GM12878 (cell line): ENCODE results near the gene ANAPC7. TPM values are rescaled to one million over a fixed set of nuclear protein-coding genes. Genes with fewer than 3 reads are reported as not detected.

Experiments
- ATAC-seq: fragments of 200-7000 bp; cut with Tn5 transposase; 3 replicates; pipeline ENCODE4 v1.9.1; 2020; ENCODE audit warnings: mild to moderate bottlenecking, moderate library complexity
- BruUV-seq: library from RNA; stranded (reverse); fragments of 400-500 nt; replicated peaks from 2 replicates; lab custom pipeline; 2021; lab: Mats Ljungman, UMichigan
- CTCF ChIA-PET: fragments of 300-600 bp; sonication (Branson Sonifier 250); formaldehyde crosslinking; extraction: SDS; loops from one replicate; lab custom pipeline; 2021; ENCODE audit warnings: inconsistent platforms; lab: Yijun Ruan, JAX
- POLR2A ChIA-PET: fragments of 350-600 bp; formaldehyde crosslinking; extraction: SDS; loops from one replicate; lab custom pipeline; 2021; ENCODE audit warnings: inconsistent platforms; lab: Charles Lee
- RAD21 ChIA-PET: fragments of 300-600 bp; sonication (Branson Sonifier 250); formaldehyde crosslinking; loops from one replicate; lab custom pipeline; 2023; ENCODE audit warnings: antibody characterized with exemption; ENCODE audit not compliant: unreplicated experiment; lab: Charles Lee
- SMC1A ChIA-PET: fragments of 300-600 bp; sonication (Branson Sonifier 250); formaldehyde crosslinking; loops from one replicate; lab custom pipeline; 2023; ENCODE audit not compliant: unreplicated experiment, uncharacterized antibody; lab: Charles Lee
- DNase-seq: peaks from one replicate; pipeline ENCODE4 v3.0.0-alpha.2; 2011; ENCODE audit warnings: low read depth, low spot score
- FAIRE-seq: peaks from 3 replicates; lab custom pipeline; 2011; peaks lifted over from hg19 to GRCh38; lab: Jason Lieb, UNC
- H2AFZ ChIP-seq: 2 replicates; pipeline ENCODE4 v1.6.0; 2011; ENCODE audit warnings: low read depth, low read length, control low read depth; ENCODE audit not compliant: control insufficient read depth
- H3K27ac ChIP-seq: 2 replicates; pipeline ENCODE4 v1.5.1; 2011; ENCODE audit warnings: control low read depth; ENCODE audit not compliant: control insufficient read depth, insufficient read depth
- H3K27me3 ChIP-seq, 2 experiments: replicated peaks in 1 of 2; 2 replicates each; pipeline versions ENCODE4 v1.6.0 to v1.6.1; 2011; ENCODE audit warnings: low read length in 1 of 2; ENCODE audit not compliant: control insufficient read depth in 2 of 2, insufficient read depth in 2 of 2
- H3K36me3 ChIP-seq, 2 experiments: 2 replicates each; pipeline ENCODE4 v1.5.1; 2011; ENCODE audit warnings: low read length in 1 of 2; ENCODE audit not compliant: control insufficient read depth in 2 of 2, insufficient read depth in 2 of 2
- H3K4me1 ChIP-seq: 2 replicates; pipeline ENCODE4 v1.6.1; 2011; ENCODE audit warnings: mild to moderate bottlenecking, low read length, moderate library complexity, mixed read lengths; ENCODE audit not compliant: control insufficient read depth, insufficient read depth
- H3K4me2 ChIP-seq: 2 replicates; pipeline ENCODE4 v1.6.0; 2011; ENCODE audit warnings: control low read depth; ENCODE audit not compliant: control insufficient read depth, insufficient read depth
- H3K4me3 ChIP-seq: fragments of 200-600 bp; sonication (generic); 2 replicates; pipeline ENCODE4 v1.5.1; 2016
- H3K79me2 ChIP-seq: 2 replicates; pipeline ENCODE4 v1.6.0; 2011; ENCODE audit warnings: low read length; ENCODE audit not compliant: control insufficient read depth, insufficient read depth
- H3K9ac ChIP-seq: 2 replicates; pipeline ENCODE4 v1.8.0; 2011; ENCODE audit warnings: low read length, control low read depth, mixed read lengths; ENCODE audit not compliant: control insufficient read depth, insufficient read depth
- H3K9me3 ChIP-seq: replicated peaks from 3 replicates; pipeline ENCODE4 v1.5.1; 2011; ENCODE audit warnings: mild to moderate bottlenecking, low read length; ENCODE audit not compliant: control insufficient read depth, insufficient read depth
- H4K20me1 ChIP-seq: 2 replicates; pipeline ENCODE4 v1.6.0; 2011; ENCODE audit not compliant: control insufficient read depth, insufficient read depth
- BHLHE40 ChIP-seq, 2 experiments: fragments of 450-650 bp in 1 of 2; IDR thresholded peaks; 2 replicates each; pipeline ENCODE4 v1.6.1; 2011 to 2017; ENCODE audit warnings: low read depth in 2 of 2, borderline replicate concordance in 1 of 2, improper control_type of control experiment in 1 of 2, low read length in 1 of 2, mild to moderate bottlenecking in 1 of 2
- HDAC6 ChIP-seq: fragments of 200-600 bp; sonication (generic); IDR thresholded peaks from one replicate; pipeline ENCODE4 v1.8.0; 2017; ENCODE audit warnings: antibody characterized with exemption; ENCODE audit not compliant: unreplicated experiment
- MEF2A ChIP-seq: IDR thresholded peaks from 2 replicates; pipeline ENCODE4 v1.6.1; 2011; ENCODE audit warnings: low read depth, mild to moderate bottlenecking, low read length, moderate library complexity; ENCODE audit not compliant: insufficient read depth
- PAX5 ChIP-seq: IDR thresholded peaks from 2 replicates; pipeline ENCODE4 v1.6.1; 2011; ENCODE audit warnings: low read depth, low read length, borderline replicate concordance
- PAX8 ChIP-seq: fragments of 450-650 bp; IDR thresholded peaks from 2 replicates; pipeline ENCODE4 v1.6.1; 2017; ENCODE audit warnings: mild to moderate bottlenecking, moderate library complexity
- POLR2A ChIP-seq: IDR thresholded peaks from 2 replicates; pipeline ENCODE4 v1.6.1; 2011; ENCODE audit warnings: low read depth, mild to moderate bottlenecking, low read length
- RAD21 ChIP-seq: IDR thresholded peaks from 2 replicates; pipeline ENCODE4 v1.6.1; 2011; ENCODE audit warnings: mild to moderate bottlenecking, low read depth, low read length, moderate library complexity; ENCODE audit not compliant: insufficient read depth
- RELA ChIP-seq: fragments of 450-650 bp; IDR thresholded peaks from 2 replicates; pipeline ENCODE4 v1.8.0; 2014; ENCODE audit warnings: borderline replicate concordance; ENCODE audit not compliant: partially characterized antibody
- RFX5 ChIP-seq: IDR thresholded peaks from 2 replicates; pipeline ENCODE4 v1.6.1; 2011; ENCODE audit warnings: low read depth, low read length, improper control_type of control experiment
- SMC3 ChIP-seq: IDR thresholded peaks from 2 replicates; pipeline ENCODE4 v1.6.1; 2011; ENCODE audit warnings: low read length, improper control_type of control experiment, borderline replicate concordance
- SREBF2 ChIP-seq: IDR thresholded peaks from 2 replicates; pipeline ENCODE4 v1.6.1; 2012; ENCODE audit warnings: mild to moderate bottlenecking, low read length
- SUZ12 ChIP-seq: fragments of 200-600 bp; sonication (generic); IDR thresholded peaks from one replicate; pipeline ENCODE4 v1.6.1; 2018; ENCODE audit warnings: antibody characterized with exemption, mild to moderate bottlenecking; ENCODE audit not compliant: unreplicated experiment
- ZNF217 ChIP-seq: fragments of 450-650 bp; IDR thresholded peaks from 2 replicates; pipeline ENCODE4 v1.6.1; 2017; ENCODE audit warnings: antibody characterized with exemption, mild to moderate bottlenecking
- WGBS: methylation state at CpG from one replicate; pipeline ENCODE4 v1.1.6; 2016; ENCODE audit warnings: low lambda C conversion rate; ENCODE audit not compliant: insufficient replicate concordance, insufficient coverage; ENCODE audit errors: missing lambda C conversion rate; 5-methylcytosine and 5-hydroxymethylcytosine counted together
- in situ Hi-C: fragments of 300-500 bp; cut with MboI; formaldehyde crosslinking; loops from 9 replicates; pipeline ENCODE4 v1.14.3; 2018; ENCODE audit warnings: mixed read lengths
- intact Hi-C: fragments of 100-400 bp; cut with micrococcal nuclease; formaldehyde crosslinking; loops from one replicate; pipeline ENCODE4 v1.14.2; 2022; ENCODE audit not compliant: unreplicated experiment
- polyA plus RNA-seq, 11 experiments: library from polyadenylated mRNA; depleted of rRNA in 4 of 11; unstranded in 6 of 11; stranded (reverse) in 5 of 11; fragments of >200 nt; fragmentation: Nextera tagmentation in 4 of 11; fragmentation: Illumina TruSeq in 1 of 11; extraction: Ambion mirVana in 4 of 11; extraction: Trizol in 1 of 11; gene quantifications; 1 replicate in 1 of 11; 2 replicates in 10 of 11; pipeline versions ENCODE4 v1.2.1 to v1.2.3, GENCODE V29; 2011 to 2016; ENCODE audit warnings: inconsistent platforms in 2 of 11, missing spikeins in 2 of 11, low read depth in 1 of 11
- total RNA-seq, 4 experiments: library from RNA; depleted of rRNA in 3 of 4; stranded (reverse); fragments of >200 nt in 3 of 4; fragmentation: Illumina TruSeq in 1 of 4; extraction: Trizol in 1 of 4; gene quantifications; 2 replicates each; pipeline versions ENCODE4 v1.2.1 to v1.2.3, GENCODE V29; 2013 to 2021
- TF ChIP-seq, protein P1 (sequence below): fragments of 450-650 bp; IDR thresholded peaks from 2 replicates; pipeline ENCODE4 v1.6.1; 2017; ENCODE audit warnings: mild to moderate bottlenecking, moderate library complexity

The ANAPC7 gene
- total and polyA plus RNA-seq, 10 of the 15 experiments (the other 5 are each of a cell fraction or from before 2014, with no cell fraction given), result 24.5 to 77.9 (median 58.6) TPM

DNA sequence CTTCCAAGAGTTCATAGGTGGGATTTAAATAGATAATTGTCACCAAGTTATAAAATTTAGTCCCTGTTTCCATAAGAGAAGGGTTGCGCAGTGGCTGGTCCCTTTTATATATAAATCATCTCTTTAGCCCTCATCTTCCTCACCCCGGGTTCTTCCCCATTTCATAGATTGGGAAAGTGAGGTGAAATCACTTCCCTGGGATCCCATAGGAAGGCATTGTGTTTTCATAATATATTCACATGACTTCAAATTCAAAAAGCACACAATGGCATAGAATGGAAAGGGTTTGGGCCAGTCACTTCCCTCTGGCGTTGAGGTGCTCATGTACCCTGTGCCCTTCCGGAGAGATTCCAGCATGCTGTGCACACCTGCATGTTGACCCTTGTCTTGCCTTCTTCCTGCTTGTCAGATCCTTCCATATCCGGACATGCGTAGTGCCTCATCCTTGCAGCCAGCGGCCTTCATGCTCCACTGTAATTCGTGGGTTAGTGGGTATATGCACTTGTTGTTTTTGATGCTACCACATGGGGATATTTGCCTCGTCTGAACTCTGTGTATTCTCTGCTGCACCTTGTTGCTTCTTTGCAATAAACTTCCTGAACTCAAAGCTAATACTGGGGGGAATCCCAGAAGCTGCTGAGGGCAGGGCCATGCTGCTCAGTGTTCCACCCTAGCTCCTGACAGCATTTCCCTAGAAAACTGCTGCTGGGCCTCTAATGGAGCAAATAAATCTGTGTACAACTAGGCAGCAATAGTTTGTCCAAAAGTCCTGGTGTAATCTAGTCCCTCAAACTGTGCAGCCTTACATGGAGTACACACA, 59.6 kb downstream of the ANAPC7 start (continued):
- TF ChIP-seq MEF2A, result no peak
- TF ChIP-seq SUZ12, result no peak
- no peak for TF ChIP-seq RELA
- no peak for TF ChIP-seq SREBF2

DNA sequence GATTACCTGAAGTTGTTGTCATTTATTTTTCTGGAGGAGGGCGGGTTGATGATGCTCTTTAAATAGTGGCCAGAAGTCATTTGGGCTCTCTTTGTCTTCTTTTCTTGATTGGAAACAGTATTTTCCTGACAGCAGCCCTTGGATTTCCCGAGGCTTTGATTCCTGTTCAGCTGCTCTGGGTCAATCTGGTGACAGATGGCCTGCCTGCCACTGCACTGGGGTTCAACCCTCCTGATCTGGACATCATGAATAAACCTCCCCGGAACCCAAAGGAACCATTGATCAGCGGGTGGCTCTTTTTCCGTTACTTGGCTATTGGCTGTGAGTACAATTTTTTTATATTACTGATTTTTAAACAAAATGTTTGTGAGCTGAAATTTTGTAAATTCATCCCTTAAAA, 60.4 kb downstream of the ANAPC7 start:
- TF ChIP-seq HDAC6 (no peak), SMC3 (no peak), PAX8 (no peak), BHLHE40 (IDR thresholded peaks at IDR 0.05; ENCODE audit: borderline replicate concordance in 1 of 2, low read depth in 2 of 2, low read length in 1 of 2) (no peak), RAD21 (no peak), POLR2A (no peak), ZNF217 (no peak), RFX5 (no peak), PAX5 (no peak)
- TF ChIP-seq, protein P1, sequence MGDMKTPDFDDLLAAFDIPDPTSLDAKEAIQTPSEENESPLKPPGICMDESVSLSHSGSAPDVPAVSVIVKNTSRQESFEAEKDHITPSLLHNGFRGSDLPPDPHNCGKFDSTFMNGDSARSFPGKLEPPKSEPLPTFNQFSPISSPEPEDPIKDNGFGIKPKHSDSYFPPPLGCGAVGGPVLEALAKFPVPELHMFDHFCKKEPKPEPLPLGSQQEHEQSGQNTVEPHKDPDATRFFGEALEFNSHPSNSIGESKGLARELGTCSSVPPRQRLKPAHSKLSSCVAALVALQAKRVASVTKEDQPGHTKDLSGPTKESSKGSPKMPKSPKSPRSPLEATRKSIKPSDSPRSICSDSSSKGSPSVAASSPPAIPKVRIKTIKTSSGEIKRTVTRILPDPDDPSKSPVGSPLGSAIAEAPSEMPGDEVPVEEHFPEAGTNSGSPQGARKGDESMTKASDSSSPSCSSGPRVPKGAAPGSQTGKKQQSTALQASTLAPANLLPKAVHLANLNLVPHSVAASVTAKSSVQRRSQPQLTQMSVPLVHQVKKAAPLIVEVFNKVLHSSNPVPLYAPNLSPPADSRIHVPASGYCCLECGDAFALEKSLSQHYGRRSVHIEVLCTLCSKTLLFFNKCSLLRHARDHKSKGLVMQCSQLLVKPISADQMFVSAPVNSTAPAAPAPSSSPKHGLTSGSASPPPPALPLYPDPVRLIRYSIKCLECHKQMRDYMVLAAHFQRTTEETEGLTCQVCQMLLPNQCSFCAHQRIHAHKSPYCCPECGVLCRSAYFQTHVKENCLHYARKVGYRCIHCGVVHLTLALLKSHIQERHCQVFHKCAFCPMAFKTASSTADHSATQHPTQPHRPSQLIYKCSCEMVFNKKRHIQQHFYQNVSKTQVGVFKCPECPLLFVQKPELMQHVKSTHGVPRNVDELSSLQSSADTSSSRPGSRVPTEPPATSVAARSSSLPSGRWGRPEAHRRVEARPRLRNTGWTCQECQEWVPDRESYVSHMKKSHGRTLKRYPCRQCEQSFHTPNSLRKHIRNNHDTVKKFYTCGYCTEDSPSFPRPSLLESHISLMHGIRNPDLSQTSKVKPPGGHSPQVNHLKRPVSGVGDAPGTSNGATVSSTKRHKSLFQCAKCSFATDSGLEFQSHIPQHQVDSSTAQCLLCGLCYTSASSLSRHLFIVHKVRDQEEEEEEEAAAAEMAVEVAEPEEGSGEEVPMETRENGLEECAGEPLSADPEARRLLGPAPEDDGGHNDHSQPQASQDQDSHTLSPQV, result no peak
- TF ChIP-seq, all 136 proteins: peak for 0
- Histone ChIP-seq H3K4me3 (no peak overlapping the region), H3K4me2 (no peak overlapping the region), H3K9me3 (no peaks in the 10 kb centered on the region), H4K20me1 (no peaks in the 10 kb centered on the region), H3K27me3 (no peaks in the 10 kb centered on the region), H3K79me2 (no peaks in the 10 kb centered on the region), H2AFZ (no peak overlapping the region), H3K4me1 (0 out of 2 replicates have a peak, but pooled peaks cover 4% of the 10 kb centered on the region), H3K27ac (no peak overlapping the region), H3K36me3 (peaks cover 55 to 58% of the 10 kb centered on the region in 2 experiments), H3K9ac (no peak overlapping the region)
- ATAC-seq (no peak), DNase-seq (no peak), FAIRE-seq (no peak)
- no TSS peak for BruUV-seq
- SMC1A ChIA-PET, result interaction anchor here (1.4 to 1.7 kb wide), 2 partner anchors 27 to 89 kb away, joined by 3 read pairs; no protein-coding TSS in a partner anchor
- RAD21 ChIA-PET, result no interaction called here
- CTCF ChIA-PET, result interaction anchor here (0.6 to 0.9 kb wide), 3 partner anchors 81 to 753 kb away, joined by 3 read pairs; no protein-coding TSS in a partner anchor
- 100% methylated on average over 5 of the region's 5 CpGs for WGBS
- in situ Hi-C loops (no loop called here), intact Hi-C loops (no loop called here)
- POLR2A ChIA-PET, result no interaction called here
